H1 (cell line): Measurements from ENCODE around the gene PGF. TPM values are rescaled to one million over a fixed set of nuclear protein-coding genes. Genes with fewer than 3 reads are reported as not detected.

ENCODE experiments used
- CTCF ChIA-PET: fragments of 300-600 bp; sonication (Branson Sonifier 250); formaldehyde crosslinking; loops from one replicate; lab custom pipeline; 2021; ENCODE audit not compliant: partially characterized antibody; lab: Charles Lee
- POLR2A ChIA-PET: fragments of 300-600 bp; sonication (Branson Sonifier 250); formaldehyde crosslinking; loops from one replicate; lab custom pipeline; 2021; ENCODE audit warnings: inconsistent platforms; ENCODE audit not compliant: partially characterized antibody; lab: Charles Lee
- DNase-seq, 2 experiments: peaks; one replicate each; pipeline versions ENCODE4 v3.0.0 to v3.0.0-alpha.2; 2010 to 2022; ENCODE audit warnings: low spot score in 2 of 2, low read depth in 1 of 2, mixed read lengths in 1 of 2
- FAIRE-seq: peaks from 2 replicates; lab custom pipeline; 2011; peaks lifted over from hg19 to GRCh38; lab: Jason Lieb, UNC
- H2AFZ ChIP-seq: 2 replicates; pipeline ENCODE4 v1.8.1; 2012; ENCODE audit warnings: low read length, inconsistent platforms
- H2AK5ac ChIP-seq: 2 replicates; pipeline ENCODE4 v1.6.1; 2013; ENCODE audit warnings: low read depth, low read length
- H2BK120ac ChIP-seq: replicated peaks from 2 replicates; pipeline ENCODE3; 2013; ENCODE audit warnings: low read depth, low read length, inconsistent platforms
- H2BK12ac ChIP-seq: 2 replicates; pipeline ENCODE4 v1.6.1; 2013; ENCODE audit warnings: low read depth, low read length
- H2BK15ac ChIP-seq: 2 replicates; pipeline ENCODE4 v1.6.1; 2013; ENCODE audit warnings: low read length
- H2BK20ac ChIP-seq: 2 replicates; pipeline ENCODE4 v1.6.1; 2013; ENCODE audit warnings: low read length
- H2BK5ac ChIP-seq: 2 replicates; pipeline ENCODE4 v1.6.1; 2013; ENCODE audit warnings: low read depth, low read length
- H3K14ac ChIP-seq: 2 replicates; pipeline ENCODE4 v1.6.1; 2013; ENCODE audit warnings: inconsistent platforms; ENCODE audit not compliant: insufficient read length
- H3K18ac ChIP-seq: 2 replicates; pipeline ENCODE4 v1.6.1; 2013; ENCODE audit warnings: low read length; ENCODE audit errors: extremely low read depth
- H3K23ac ChIP-seq: 2 replicates; pipeline ENCODE4 v1.6.1; 2013; ENCODE audit warnings: inconsistent platforms; ENCODE audit not compliant: insufficient read length
- H3K23me2 ChIP-seq: 2 replicates; pipeline ENCODE4 v1.6.1; 2013; ENCODE audit warnings: low read depth, low read length
- H3K27ac ChIP-seq: 2 replicates; pipeline ENCODE4 v1.6.1; 2011; ENCODE audit warnings: low read depth, low read length, inconsistent platforms
- H3K27me3 ChIP-seq, 4 experiments: replicated peaks in 1 of 4; 1 replicate in 1 of 4; 2 replicates in 3 of 4; pipeline versions ENCODE4 v1.6.1 to v1.8.1; 2011 to 2013; ENCODE audit warnings: low read length in 3 of 4, mild to moderate bottlenecking in 3 of 4, inconsistent platforms in 2 of 4, mixed read lengths in 2 of 4, moderate library complexity in 1 of 4; ENCODE audit not compliant: control insufficient read depth in 3 of 4, insufficient read depth in 3 of 4; ENCODE audit errors: extremely low read depth in 1 of 4
- H3K36me3 ChIP-seq, 4 experiments: 2 replicates each; pipeline versions ENCODE4 v1.6.1 to v1.8.1; 2011 to 2013; ENCODE audit warnings: mild to moderate bottlenecking in 4 of 4, low read length in 3 of 4, moderate library complexity in 2 of 4, control low read depth in 1 of 4, inconsistent platforms in 1 of 4; ENCODE audit not compliant: insufficient read depth in 4 of 4, control insufficient read depth in 2 of 4
- H3K4ac ChIP-seq: replicated peaks from 2 replicates; pipeline ENCODE3; 2013; ENCODE audit warnings: low read length, low read depth, mixed read lengths, inconsistent platforms; ENCODE audit not compliant: insufficient read length
- H3K4me1 ChIP-seq, 4 experiments: replicated peaks in 1 of 4; 1 replicate in 1 of 4; 2 replicates in 3 of 4; pipeline versions ENCODE4 v1.6.1 to v1.8.1; 2011 to 2013; ENCODE audit warnings: low read length in 3 of 4, inconsistent platforms in 2 of 4, mixed read lengths in 1 of 4; ENCODE audit not compliant: insufficient read depth in 4 of 4, control insufficient read depth in 3 of 4
- H3K4me2 ChIP-seq, 2 experiments: 2 replicates each; pipeline versions ENCODE4 v1.6.1 to v1.8.1; 2011 to 2013; ENCODE audit warnings: low read depth in 2 of 2, low read length in 2 of 2, control low read depth in 1 of 2, inconsistent platforms in 1 of 2, mild to moderate bottlenecking in 1 of 2; ENCODE audit not compliant: insufficient read depth in 1 of 2
- H3K4me3 ChIP-seq, 4 experiments: fragments of 200-600, 300-600 bp in 1 of 4; sonication (generic), shearing (Covaris generic), sonication (Bioruptor Twin) in 1 of 4; 2 replicates each; pipeline versions ENCODE4 v1.5.1 to v1.8.1; 2011 to 2016; ENCODE audit warnings: low read length in 4 of 4, low read depth in 3 of 4, control low read depth in 2 of 4, inconsistent platforms in 2 of 4, mild to moderate bottlenecking in 2 of 4, mixed read lengths in 1 of 4, moderate library complexity in 1 of 4; ENCODE audit not compliant: insufficient read depth in 2 of 4; ENCODE audit errors: extremely low read depth in 1 of 4
- H3K56ac ChIP-seq: replicated peaks from 2 replicates; pipeline ENCODE3; 2013; ENCODE audit warnings: low read depth, mild to moderate bottlenecking, mixed read lengths, low read length, inconsistent platforms; ENCODE audit not compliant: insufficient read length
- H3K79me1 ChIP-seq: 2 replicates; pipeline ENCODE4 v1.6.1; 2013; ENCODE audit warnings: low read depth, low read length, control low read depth
- H3K79me2 ChIP-seq, 2 experiments: 2 replicates each; pipeline versions ENCODE4 v1.6.1 to v1.8.1; 2012 to 2013; ENCODE audit warnings: low read length in 2 of 2, mild to moderate bottlenecking in 2 of 2, inconsistent platforms in 1 of 2; ENCODE audit not compliant: insufficient read depth in 2 of 2, control insufficient read depth in 1 of 2
- H3K9ac ChIP-seq, 4 experiments: replicated peaks in 1 of 4; 1 replicate in 1 of 4; 2 replicates in 3 of 4; pipeline versions ENCODE4 v1.6.1 to v1.8.1; 2011 to 2013; ENCODE audit warnings: low read depth in 3 of 4, low read length in 3 of 4, control low read depth in 2 of 4, mild to moderate bottlenecking in 2 of 4, moderate library complexity in 2 of 4, inconsistent platforms in 1 of 4; ENCODE audit errors: extremely low read depth in 1 of 4
- H3K9me3 ChIP-seq, 2 experiments: 2 replicates each; pipeline versions ENCODE4 v1.6.1 to v1.8.1; 2012 to 2013; ENCODE audit warnings: mild to moderate bottlenecking in 2 of 2, moderate library complexity in 2 of 2, control low read depth in 1 of 2, inconsistent platforms in 1 of 2, low read depth in 1 of 2, low read length in 1 of 2, mixed read lengths in 1 of 2; ENCODE audit not compliant: insufficient read depth in 2 of 2
- H4K20me1 ChIP-seq, 2 experiments: replicated peaks in 1 of 2; 2 replicates each; pipeline versions ENCODE3 to v1.8.1; 2011 to 2013; ENCODE audit warnings: inconsistent platforms in 2 of 2, low read length in 2 of 2, mild to moderate bottlenecking in 1 of 2; ENCODE audit not compliant: insufficient read depth in 2 of 2, control insufficient read depth in 1 of 2
- H4K5ac ChIP-seq: 2 replicates; pipeline ENCODE4 v1.6.1; 2013; ENCODE audit warnings: low read length, low read depth, mixed read lengths, inconsistent platforms; ENCODE audit not compliant: insufficient read length
- H4K8ac ChIP-seq: 2 replicates; pipeline ENCODE4 v1.8.0; 2013; ENCODE audit warnings: mild to moderate bottlenecking, moderate library complexity, low read length, inconsistent platforms; ENCODE audit not compliant: insufficient read depth; ENCODE audit errors: extremely low read depth
- H4K91ac ChIP-seq: replicated peaks from 2 replicates; pipeline ENCODE3; 2013; ENCODE audit warnings: low read length, mixed read lengths, inconsistent platforms; ENCODE audit not compliant: insufficient read length
- BACH1 ChIP-seq: IDR thresholded peaks from 2 replicates; pipeline ENCODE4 v1.6.1; 2012; ENCODE audit warnings: low read length, improper control_type of control experiment
- CHD2 ChIP-seq: IDR thresholded peaks from 2 replicates; pipeline ENCODE4 v1.6.1; 2012; ENCODE audit warnings: low read length, improper control_type of control experiment
- CTCF ChIP-seq, 3 experiments: IDR thresholded peaks; 1 replicate in 2 of 3; 2 replicates in 1 of 3; pipeline versions ENCODE4 v1.5.1 to v1.6.1; 2011; ENCODE audit warnings: low read length in 3 of 3, mild to moderate bottlenecking in 3 of 3, inconsistent platforms in 2 of 3, low read depth in 1 of 3, moderate library complexity in 1 of 3; ENCODE audit not compliant: insufficient read depth in 1 of 3; ENCODE audit errors: control extremely low read depth in 1 of 3
- HDAC2 ChIP-seq, 2 experiments: fragments of 300-600 bp in 1 of 2; sonication (generic) in 1 of 2; IDR thresholded peaks; 2 replicates each; pipeline ENCODE4 v1.6.1; 2011 to 2012; ENCODE audit warnings: low read depth in 2 of 2, low read length in 2 of 2, mild to moderate bottlenecking in 2 of 2, moderate library complexity in 2 of 2, borderline replicate concordance in 1 of 2, inconsistent platforms in 1 of 2
- YY1 ChIP-seq: IDR thresholded peaks from 2 replicates; pipeline ENCODE4 v1.6.1; 2011; ENCODE audit warnings: low read depth, mild to moderate bottlenecking, low read length
- ZNF274 ChIP-seq: IDR thresholded peaks from 2 replicates; pipeline ENCODE4 v1.7.0; 2012; ENCODE audit warnings: low read length, borderline replicate concordance; ENCODE audit errors: extremely low read depth
- WGBS, 2 experiments: shearing (Covaris generic) in 1 of 2; methylation state at CpG; one replicate each; pipeline versions ENCODE4 v1.1.6 to v1.1.7; 2013 to 2015; ENCODE audit warnings: low lambda C conversion rate in 2 of 2, mixed read lengths in 2 of 2, inconsistent platforms in 1 of 2, low coverage in 1 of 2, missing lambda C conversion rate in 1 of 2; ENCODE audit not compliant: insufficient replicate concordance in 2 of 2, insufficient coverage in 1 of 2, insufficient read length in 1 of 2; ENCODE audit errors: extremely low coverage in 1 of 2, missing lambda C conversion rate in 1 of 2; 5-methylcytosine and 5-hydroxymethylcytosine counted together
- polyA plus RNA-seq, 7 experiments: library from polyadenylated mRNA; depleted of rRNA in 3 of 7; stranded (reverse) in 5 of 7; unstranded in 2 of 7; fragments of >200 nt in 5 of 7; fragments of 200-250 nt in 2 of 7; gene quantifications; 1 replicate in 5 of 7; 2 replicates in 1 of 7; 4 replicates in 1 of 7; pipeline versions ENCODE4 v1.2.1 to v1.2.3, GENCODE V29; 2011 to 2013; ENCODE audit warnings: missing spikeins in 2 of 7, mixed read lengths in 2 of 7
- total RNA-seq: library from RNA; stranded (reverse); fragmentation: NEBNext Ultra II Directional; extraction: Animal tissue kit (Norgen Biotek cat#: 25700); gene quantifications from 2 replicates; pipeline ENCODE4 v1.2.1, GENCODE V29; 2021
- TF ChIP-seq, protein P1 (sequence below): IDR thresholded peaks from 2 replicates; pipeline ENCODE4 v1.6.1; 2012; ENCODE audit warnings: low read length, inconsistent platforms

Gene PGF
- total and polyA plus RNA-seq, 2 of the 8 experiments (the other 6 are each of a cell fraction or from before 2014, with no cell fraction given): 2.1 to 4.1 TPM

GRCh38 chr14:74947353-74948227 lies 7.8 kb downstream of the PGF start:
- no peak overlapping the region for H3K27ac ChIP-seq
- H4K20me1 ChIP-seq: no peaks in the 10 kb centered on the region
- DNase-seq (no peak), FAIRE-seq (no peak)
- H4K8ac ChIP-seq: peak overlapping the region; percentile 12
- POLR2A ChIA-PET: interaction anchor here (0.8 to 1.6 kb wide), 4 partner anchors 9 to 41 kb away, joined by 3 to 4 read pairs (median 3); partner anchors contain the start of gene RPS6KL1
- no peak overlapping the region for H3K23ac ChIP-seq
- H3K56ac ChIP-seq: no peak overlapping the region
- no peaks in the 10 kb centered on the region for H3K79me1 ChIP-seq
- H2BK12ac ChIP-seq: no peak overlapping the region
- H3K14ac ChIP-seq: no peak overlapping the region
- H3K4me2 ChIP-seq: no peak overlapping the region
- no peak overlapping the region for H2BK5ac ChIP-seq
- 83% methylated on average over 12 of the region's 13 CpGs; no CpG with 5 or more reads in 1 of the 2 experiments for WGBS, 2 experiments
- no peaks in the 10 kb centered on the region for H3K9me3 ChIP-seq
- H4K91ac ChIP-seq: no peak overlapping the region
- H3K79me2 ChIP-seq: no peaks in the 10 kb centered on the region
- H3K4me3 ChIP-seq: no peak overlapping the region
- H3K23me2 ChIP-seq: no peaks in the 10 kb centered on the region
- no peak overlapping the region for H4K5ac ChIP-seq
- no peak overlapping the region for H3K9ac ChIP-seq
- no peak overlapping the region for H2BK120ac ChIP-seq
- H3K27me3 ChIP-seq: no peaks in the 10 kb centered on the region
- H3K18ac ChIP-seq: no peak overlapping the region
- no peaks in the 10 kb centered on the region for H3K36me3 ChIP-seq
- CTCF ChIA-PET: interaction anchor here (0.6 to 11.9 kb wide), 20 partner anchors 7 to 141 kb away, joined by 3 to 146 read pairs (median 8); partner anchors contain the start of genes EIF2B2 and PGF
- H2AFZ ChIP-seq: no peak overlapping the region
- H2AK5ac ChIP-seq: no peak overlapping the region
- no peak overlapping the region for H3K4ac ChIP-seq
- no peak overlapping the region for H2BK20ac ChIP-seq
- no peak overlapping the region for H2BK15ac ChIP-seq
- peaks cover 0 to 10% (median 2%) of the 10 kb centered on the region in 4 experiments; a peak in 4 of 7 replicates for H3K4me1 ChIP-seq
- no peak for TF ChIP-seq YY1
- TF ChIP-seq, protein P1, sequence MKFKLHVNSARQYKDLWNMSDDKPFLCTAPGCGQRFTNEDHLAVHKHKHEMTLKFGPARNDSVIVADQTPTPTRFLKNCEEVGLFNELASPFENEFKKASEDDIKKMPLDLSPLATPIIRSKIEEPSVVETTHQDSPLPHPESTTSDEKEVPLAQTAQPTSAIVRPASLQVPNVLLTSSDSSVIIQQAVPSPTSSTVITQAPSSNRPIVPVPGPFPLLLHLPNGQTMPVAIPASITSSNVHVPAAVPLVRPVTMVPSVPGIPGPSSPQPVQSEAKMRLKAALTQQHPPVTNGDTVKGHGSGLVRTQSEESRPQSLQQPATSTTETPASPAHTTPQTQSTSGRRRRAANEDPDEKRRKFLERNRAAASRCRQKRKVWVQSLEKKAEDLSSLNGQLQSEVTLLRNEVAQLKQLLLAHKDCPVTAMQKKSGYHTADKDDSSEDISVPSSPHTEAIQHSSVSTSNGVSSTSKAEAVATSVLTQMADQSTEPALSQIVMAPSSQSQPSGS: no peak
- no peak for TF ChIP-seq CTCF (IDR thresholded peaks at IDR 0.05; ENCODE audit: control extremely low read depth in 1 of 3, insufficient read depth in 1 of 3, low read depth in 1 of 3, low read length in 3 of 3)
- TF ChIP-seq HDAC2 (IDR thresholded peaks at IDR 0.05; ENCODE audit: borderline replicate concordance in 1 of 2, low read depth in 2 of 2, low read length in 2 of 2): no peak
- TF ChIP-seq CHD2: no peak
- TF ChIP-seq ZNF274: no peak
- no peak for TF ChIP-seq BACH1
